HepG2 (cell line): ENCODE measurements around the gene SCAPER. TPM values are rescaled to one million over a fixed set of nuclear protein-coding genes. Genes with fewer than 3 reads are reported as not detected.
A peak's percentile ranks its signal among the peaks of the same experiment; 100 is the strongest.

Experiments
- ASH2L ChIP-seq: fragments of 300-600, 200-600 bp; sonication (generic); IDR thresholded peaks from 2 replicates; pipeline ENCODE4 v1.7.0; 2017; ENCODE audit warnings: low read depth, mild to moderate bottlenecking, moderate library complexity, mixed read lengths, low read length; ENCODE audit not compliant: insufficient read length
- GABPB1 ChIP-seq: IDR thresholded peaks from 2 replicates; pipeline ENCODE4 v1.6.1; 2016; ENCODE audit warnings: mild to moderate bottlenecking, missing genetic modification reagents, moderate library complexity, missing compliant biosample characterization
- IKZF1 ChIP-seq: fragments of 450-650 bp; IDR thresholded peaks from 2 replicates; pipeline ENCODE4 v1.7.1; 2016
- IKZF4 ChIP-seq: sonication (generic); formaldehyde crosslinking; IDR thresholded peaks from 2 replicates; pipeline ENCODE4 v1.5.1; 2020; ENCODE audit warnings: borderline replicate concordance, mild to moderate bottlenecking, low read depth, missing genetic modification reagents; ENCODE audit errors: not compliant biosample characterization
- JARID2 ChIP-seq: sonication (generic); formaldehyde crosslinking; IDR thresholded peaks from 2 replicates; pipeline ENCODE4 v1.8.1; 2023; ENCODE audit warnings: missing genetic modification reagents, inconsistent platforms; ENCODE audit not compliant: insufficient replicate concordance
- MAFG ChIP-seq: sonication (generic); formaldehyde crosslinking; IDR thresholded peaks from 2 replicates; pipeline ENCODE4 v1.5.1; 2020; ENCODE audit warnings: mild to moderate bottlenecking, missing genetic modification reagents
- NRL ChIP-seq: sonication (generic); formaldehyde crosslinking; IDR thresholded peaks from 2 replicates; pipeline ENCODE4 v1.5.0; 2020; ENCODE audit warnings: missing genetic modification reagents, mild to moderate bottlenecking, moderate library complexity, borderline replicate concordance
- RBM39 ChIP-seq: fragments of 200-400 bp; formaldehyde crosslinking; IDR thresholded peaks from one replicate; pipeline ENCODE4 v1.6.1; 2018; ENCODE audit warnings: antibody characterized with exemption, mild to moderate bottlenecking, low read depth, low read length; ENCODE audit not compliant: poor library complexity, severe bottlenecking
- YEATS4 ChIP-seq: sonication (generic); formaldehyde crosslinking; IDR thresholded peaks from 2 replicates; pipeline ENCODE4 v1.4.0; 2020; ENCODE audit warnings: missing genetic modification reagents, borderline replicate concordance
- ZNF124 ChIP-seq: sonication (generic); formaldehyde crosslinking; IDR thresholded peaks from 2 replicates; pipeline ENCODE4 v1.4.0; 2020; ENCODE audit warnings: missing genetic modification reagents
- ZNF670 ChIP-seq: sonication (generic); formaldehyde crosslinking; IDR thresholded peaks from 2 replicates; pipeline ENCODE4 v1.8.0; 2022; ENCODE audit warnings: mild to moderate bottlenecking, missing genetic modification reagents, borderline replicate concordance
- polyA plus RNA-seq, 8 experiments: library from polyadenylated mRNA; depleted of rRNA in 3 of 8; stranded (reverse) in 7 of 8; unstranded in 1 of 8; fragments of >200 nt; fragmentation: Illumina TruSeq in 4 of 8; extraction: Trizol in 4 of 8; gene quantifications; 2 replicates each; pipeline versions ENCODE4 v1.2.1 to v1.2.3, GENCODE V29; 2011 to 2016; ENCODE audit warnings: low read depth in 4 of 8, missing spikeins in 1 of 8, mixed read lengths in 1 of 8; ENCODE audit not compliant: insufficient read depth in 1 of 8
- total RNA-seq, 5 experiments: library from RNA; depleted of rRNA; stranded (reverse); fragments of >200 nt; fragmentation: Illumina TruSeq; extraction: Trizol; gene quantifications; 2 replicates each; pipeline ENCODE4 v1.2.3, GENCODE V29; 2016; ENCODE audit warnings: low read depth in 1 of 5
- TF ChIP-seq, protein P1 (sequence below): sonication (generic); formaldehyde crosslinking; IDR thresholded peaks from 2 replicates; pipeline ENCODE4 v1.4.0; 2020; ENCODE audit warnings: mild to moderate bottlenecking, missing genetic modification reagents
- TF ChIP-seq, protein P2 (sequence below): sonication (generic); formaldehyde crosslinking; IDR thresholded peaks from 2 replicates; pipeline ENCODE4 v1.4.0; 2020; ENCODE audit warnings: missing genetic modification reagents
- TF ChIP-seq, protein P3 (sequence below): sonication (generic); formaldehyde crosslinking; IDR thresholded peaks from 2 replicates; pipeline ENCODE4 v1.4.0; 2020; ENCODE audit warnings: mild to moderate bottlenecking, missing genetic modification reagents
- TF ChIP-seq, protein P4 (sequence below): sonication (generic); formaldehyde crosslinking; IDR thresholded peaks from 2 replicates; pipeline ENCODE4 v1.9.0; 2021; ENCODE audit warnings: mild to moderate bottlenecking, missing genetic modification reagents

SCAPER gene
- total and polyA plus RNA-seq, 2 of the 13 experiments (the other 11 are each of a cell fraction or from before 2014, with no cell fraction given), result 4.3 to 10.5 TPM

DNA sequence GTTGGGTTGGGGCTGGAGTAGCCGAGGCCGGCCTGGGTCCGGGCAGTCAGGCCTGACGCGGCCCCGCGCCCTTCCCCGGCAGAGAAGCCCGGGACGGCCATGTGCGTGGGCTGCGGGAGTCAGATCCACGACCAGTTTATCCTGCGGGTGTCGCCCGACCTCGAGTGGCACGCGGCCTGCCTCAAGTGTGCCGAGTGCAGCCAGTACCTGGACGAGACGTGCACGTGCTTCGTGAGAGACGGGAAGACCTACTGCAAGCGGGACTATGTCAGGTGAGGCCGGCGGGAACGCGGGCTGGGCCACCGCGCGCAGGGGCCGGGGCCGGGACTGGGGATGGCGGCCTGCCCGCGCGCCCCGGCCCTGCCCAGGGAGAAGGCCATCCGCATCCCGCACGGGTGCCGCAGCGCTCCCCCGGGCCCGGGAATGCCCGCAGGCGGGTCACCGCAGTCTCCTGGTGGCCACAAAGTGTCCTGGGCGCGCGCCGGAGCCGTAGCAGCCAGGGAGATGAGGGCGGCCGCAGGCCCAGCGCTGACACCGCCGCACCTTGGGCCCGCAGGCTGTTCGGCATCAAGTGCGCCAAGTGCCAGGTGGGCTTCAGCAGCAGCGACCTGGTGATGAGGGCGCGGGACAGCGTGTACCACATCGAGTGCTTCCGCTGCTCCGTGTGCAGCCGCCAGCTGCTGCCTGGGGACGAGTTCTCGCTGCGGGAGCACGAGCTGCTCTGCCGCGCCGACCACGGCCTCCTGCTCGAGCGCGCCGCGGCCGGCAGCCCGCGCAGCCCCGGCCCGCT lies 567.2 kb downstream of the SCAPER start (continued):
- TF ChIP-seq, protein P1, sequence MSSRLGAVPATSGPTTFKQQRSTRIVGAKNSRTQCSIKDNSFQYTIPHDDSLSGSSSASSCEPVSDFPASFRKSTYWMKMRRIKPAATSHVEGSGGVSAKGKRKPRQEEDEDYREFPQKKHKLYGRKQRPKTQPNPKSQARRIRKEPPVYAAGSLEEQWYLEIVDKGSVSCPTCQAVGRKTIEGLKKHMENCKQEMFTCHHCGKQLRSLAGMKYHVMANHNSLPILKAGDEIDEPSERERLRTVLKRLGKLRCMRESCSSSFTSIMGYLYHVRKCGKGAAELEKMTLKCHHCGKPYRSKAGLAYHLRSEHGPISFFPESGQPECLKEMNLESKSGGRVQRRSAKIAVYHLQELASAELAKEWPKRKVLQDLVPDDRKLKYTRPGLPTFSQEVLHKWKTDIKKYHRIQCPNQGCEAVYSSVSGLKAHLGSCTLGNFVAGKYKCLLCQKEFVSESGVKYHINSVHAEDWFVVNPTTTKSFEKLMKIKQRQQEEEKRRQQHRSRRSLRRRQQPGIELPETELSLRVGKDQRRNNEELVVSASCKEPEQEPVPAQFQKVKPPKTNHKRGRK (CRISPR knock-in tag), result no peak
- TF ChIP-seq, protein P2, sequence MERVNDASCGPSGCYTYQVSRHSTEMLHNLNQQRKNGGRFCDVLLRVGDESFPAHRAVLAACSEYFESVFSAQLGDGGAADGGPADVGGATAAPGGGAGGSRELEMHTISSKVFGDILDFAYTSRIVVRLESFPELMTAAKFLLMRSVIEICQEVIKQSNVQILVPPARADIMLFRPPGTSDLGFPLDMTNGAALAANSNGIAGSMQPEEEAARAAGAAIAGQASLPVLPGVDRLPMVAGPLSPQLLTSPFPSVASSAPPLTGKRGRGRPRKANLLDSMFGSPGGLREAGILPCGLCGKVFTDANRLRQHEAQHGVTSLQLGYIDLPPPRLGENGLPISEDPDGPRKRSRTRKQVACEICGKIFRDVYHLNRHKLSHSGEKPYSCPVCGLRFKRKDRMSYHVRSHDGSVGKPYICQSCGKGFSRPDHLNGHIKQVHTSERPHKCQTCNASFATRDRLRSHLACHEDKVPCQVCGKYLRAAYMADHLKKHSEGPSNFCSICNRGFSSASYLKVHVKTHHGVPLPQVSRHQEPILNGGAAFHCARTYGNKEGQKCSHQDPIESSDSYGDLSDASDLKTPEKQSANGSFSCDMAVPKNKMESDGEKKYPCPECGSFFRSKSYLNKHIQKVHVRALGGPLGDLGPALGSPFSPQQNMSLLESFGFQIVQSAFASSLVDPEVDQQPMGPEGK (CRISPR knock-in tag), result peak; percentile 27; the same call in 1 of the 2 replicates
- peak; percentile 82 for TF ChIP-seq YEATS4 (CRISPR knock-in tag)
- TF ChIP-seq RBM39, result no peak
- 0 out of 2 replicates have a peak, but pooled peaks have one; percentile 24 for TF ChIP-seq ZNF670 (CRISPR knock-in tag)
- TF ChIP-seq, protein P3, sequence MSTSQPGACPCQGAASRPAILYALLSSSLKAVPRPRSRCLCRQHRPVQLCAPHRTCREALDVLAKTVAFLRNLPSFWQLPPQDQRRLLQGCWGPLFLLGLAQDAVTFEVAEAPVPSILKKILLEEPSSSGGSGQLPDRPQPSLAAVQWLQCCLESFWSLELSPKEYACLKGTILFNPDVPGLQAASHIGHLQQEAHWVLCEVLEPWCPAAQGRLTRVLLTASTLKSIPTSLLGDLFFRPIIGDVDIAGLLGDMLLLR, result peak; percentile 62; the same call in 1 of the 2 replicates
- peak; percentile 62; the same call in 1 of the 2 replicates for TF ChIP-seq ZNF124 (CRISPR knock-in tag)
- peak; percentile 58 for TF ChIP-seq ASH2L
- TF ChIP-seq MAFG (CRISPR knock-in tag), result 0 out of 2 replicates have a peak, but pooled peaks have one; percentile 49
- TF ChIP-seq, protein P4, sequence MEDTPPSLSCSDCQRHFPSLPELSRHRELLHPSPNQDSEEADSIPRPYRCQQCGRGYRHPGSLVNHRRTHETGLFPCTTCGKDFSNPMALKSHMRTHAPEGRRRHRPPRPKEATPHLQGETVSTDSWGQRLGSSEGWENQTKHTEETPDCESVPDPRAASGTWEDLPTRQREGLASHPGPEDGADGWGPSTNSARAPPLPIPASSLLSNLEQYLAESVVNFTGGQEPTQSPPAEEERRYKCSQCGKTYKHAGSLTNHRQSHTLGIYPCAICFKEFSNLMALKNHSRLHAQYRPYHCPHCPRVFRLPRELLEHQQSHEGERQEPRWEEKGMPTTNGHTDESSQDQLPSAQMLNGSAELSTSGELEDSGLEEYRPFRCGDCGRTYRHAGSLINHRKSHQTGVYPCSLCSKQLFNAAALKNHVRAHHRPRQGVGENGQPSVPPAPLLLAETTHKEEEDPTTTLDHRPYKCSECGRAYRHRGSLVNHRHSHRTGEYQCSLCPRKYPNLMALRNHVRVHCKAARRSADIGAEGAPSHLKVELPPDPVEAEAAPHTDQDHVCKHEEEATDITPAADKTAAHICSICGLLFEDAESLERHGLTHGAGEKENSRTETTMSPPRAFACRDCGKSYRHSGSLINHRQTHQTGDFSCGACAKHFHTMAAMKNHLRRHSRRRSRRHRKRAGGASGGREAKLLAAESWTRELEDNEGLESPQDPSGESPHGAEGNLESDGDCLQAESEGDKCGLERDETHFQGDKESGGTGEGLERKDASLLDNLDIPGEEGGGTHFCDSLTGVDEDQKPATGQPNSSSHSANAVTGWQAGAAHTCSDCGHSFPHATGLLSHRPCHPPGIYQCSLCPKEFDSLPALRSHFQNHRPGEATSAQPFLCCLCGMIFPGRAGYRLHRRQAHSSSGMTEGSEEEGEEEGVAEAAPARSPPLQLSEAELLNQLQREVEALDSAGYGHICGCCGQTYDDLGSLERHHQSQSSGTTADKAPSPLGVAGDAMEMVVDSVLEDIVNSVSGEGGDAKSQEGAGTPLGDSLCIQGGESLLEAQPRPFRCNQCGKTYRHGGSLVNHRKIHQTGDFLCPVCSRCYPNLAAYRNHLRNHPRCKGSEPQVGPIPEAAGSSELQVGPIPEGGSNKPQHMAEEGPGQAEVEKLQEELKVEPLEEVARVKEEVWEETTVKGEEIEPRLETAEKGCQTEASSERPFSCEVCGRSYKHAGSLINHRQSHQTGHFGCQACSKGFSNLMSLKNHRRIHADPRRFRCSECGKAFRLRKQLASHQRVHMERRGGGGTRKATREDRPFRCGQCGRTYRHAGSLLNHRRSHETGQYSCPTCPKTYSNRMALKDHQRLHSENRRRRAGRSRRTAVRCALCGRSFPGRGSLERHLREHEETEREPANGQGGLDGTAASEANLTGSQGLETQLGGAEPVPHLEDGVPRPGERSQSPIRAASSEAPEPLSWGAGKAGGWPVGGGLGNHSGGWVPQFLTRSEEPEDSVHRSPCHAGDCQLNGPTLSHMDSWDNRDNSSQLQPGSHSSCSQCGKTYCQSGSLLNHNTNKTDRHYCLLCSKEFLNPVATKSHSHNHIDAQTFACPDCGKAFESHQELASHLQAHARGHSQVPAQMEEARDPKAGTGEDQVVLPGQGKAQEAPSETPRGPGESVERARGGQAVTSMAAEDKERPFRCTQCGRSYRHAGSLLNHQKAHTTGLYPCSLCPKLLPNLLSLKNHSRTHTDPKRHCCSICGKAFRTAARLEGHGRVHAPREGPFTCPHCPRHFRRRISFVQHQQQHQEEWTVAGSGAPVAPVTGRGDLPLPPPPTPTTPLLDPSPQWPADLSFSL, result no peak
- no peak for TF ChIP-seq JARID2 (CRISPR knock-in tag)
- TF ChIP-seq IKZF4 (CRISPR knock-in tag), result peak; percentile 91
- peak; percentile 80; the same call in 1 of the 2 replicates for TF ChIP-seq NRL (CRISPR knock-in tag)
- no peak for TF ChIP-seq IKZF1
- peak; percentile 69; the same call in 1 of the 2 replicates for TF ChIP-seq GABPB1
